Retinal pigment epithelial cell (primary cell): ENCODE results near the gene PITPNC1.
A peak's percentile ranks its signal among the peaks of the same experiment; 100 is the strongest.
"Not testable (repeated sequence)": the region's sequence is repeated elsewhere in the genome, so short reads cannot be mapped to it uniquely, and the experiment has no call there.

Source experiments
- DNase-seq: peaks from one replicate; pipeline ENCODE4 v3.0.0-alpha.2; 2010; ENCODE audit warnings: low read depth
- H3K4me3 ChIP-seq: 2 replicates; pipeline ENCODE4 v1.5.1; 2011; ENCODE audit warnings: mild to moderate bottlenecking, low read length, control low read depth, moderate library complexity
- CTCF ChIP-seq: conservative IDR thresholded peaks from 2 replicates; pipeline ENCODE4 v1.5.1; 2011; ENCODE audit warnings: low read depth, low read length, control low read depth, inconsistent platforms

The PITPNC1 gene

GRCh38 chr17:67471118-67471517 lies 94.0 kb downstream of the PITPNC1 start:
- H3K4me3 ChIP-seq = no peak overlapping the region
- DNase-seq = no peak
- TF ChIP-seq CTCF = no peak

GRCh38 chr17:67472606-67473005 lies 95.5 kb downstream of the PITPNC1 start:
- DNase-seq, H3K4me3 ChIP-seq: not testable (repeated sequence)

- no peak overlapping the region for H3K4me3 ChIP-seq
- TF ChIP-seq CTCF = no peak
- no peak for DNase-seq
These were observed 97.1 kb downstream of the PITPNC1 start for GRCh38 chr17:67474081-67474661.

- DNase-seq = no peak
- TF ChIP-seq CTCF = peak; percentile 99
- H3K4me3 ChIP-seq = no peak overlapping the region
These were observed 98.3 kb downstream of the PITPNC1 start for GRCh38 chr17:67475161-67475937.

- no peak for DNase-seq
- TF ChIP-seq CTCF = no peak
- no peak overlapping the region for H3K4me3 ChIP-seq
These were observed 99.8 kb downstream of the PITPNC1 start for GRCh38 chr17:67476787-67477335.

- DNase-seq = no peak
- TF ChIP-seq CTCF = no peak
- H3K4me3 ChIP-seq = no peak overlapping the region
These were observed 100.6 kb downstream of the PITPNC1 start for GRCh38 chr17:67477687-67478086.

- no peak for DNase-seq
- TF ChIP-seq CTCF = no peak
- H3K4me3 ChIP-seq = no peak overlapping the region
These were observed 101.4 kb downstream of the PITPNC1 start for GRCh38 chr17:67478401-67479041.
